Activated T-cell treated with anti-CD3 and anti-CD28 coated beads for 48 hours (primary cell): ENCODE measurements around the gene ZNF214.
"Not testable (repeated sequence)": the region's sequence is repeated elsewhere in the genome, so short reads cannot be mapped to it uniquely, and the experiment has no call there.

ENCODE experiments used
- DNase-seq: peaks from one replicate; pipeline ENCODE4 v3.0.0-alpha.2; 2020; ENCODE audit warnings: low read depth

The ZNF214 gene

GRCh38 chr11:6988506-6988905 is 31.6 kb downstream of the ZNF214 start:
- no peak for DNase-seq

DNA sequence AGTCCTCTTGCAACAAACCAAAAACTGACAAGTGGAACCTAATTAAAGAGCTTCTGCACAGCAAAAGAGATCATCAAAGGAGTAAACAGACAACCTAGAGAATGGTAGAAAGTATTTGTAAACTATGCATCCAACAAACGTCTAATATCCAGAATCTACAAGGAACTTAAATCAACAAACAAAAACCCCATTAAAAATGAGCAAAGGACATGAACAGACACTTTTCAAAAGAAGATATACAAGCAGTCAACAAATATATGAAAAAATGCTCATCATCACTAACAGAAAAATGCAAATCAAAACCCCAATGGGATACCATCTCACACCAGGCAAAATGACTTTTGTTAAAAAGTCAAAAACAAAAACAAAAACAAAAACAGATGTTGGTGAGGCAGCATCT is 33.7 kb downstream of the ZNF214 start:
- no peak for DNase-seq

DNA sequence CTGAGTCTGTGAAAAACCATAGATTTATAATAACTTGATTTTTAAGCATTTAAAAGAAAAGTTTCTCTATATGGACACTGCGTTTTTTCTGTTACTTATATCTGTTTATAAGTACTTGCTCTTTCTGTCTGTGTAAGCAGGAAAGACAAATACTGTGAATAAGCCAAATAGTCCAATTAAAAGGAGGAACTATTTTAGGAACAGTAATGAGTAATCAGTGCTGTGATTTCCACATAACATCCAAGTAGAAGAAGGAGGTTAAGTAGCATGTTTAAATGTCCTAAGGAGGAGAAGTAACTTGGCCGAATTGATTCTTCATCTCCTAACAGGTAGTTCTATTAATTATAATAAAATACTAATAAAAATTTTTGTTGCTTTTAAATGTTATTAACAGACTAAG is 40.8 kb downstream of the ZNF214 start:
- DNase-seq: no peak

- not testable (repeated sequence) for DNase-seq
These were observed 50.3 kb downstream of the ZNF214 start for GRCh38 chr11:6969854-6970253.

GRCh38 chr11:6968816-6969215 is 51.3 kb downstream of the ZNF214 start:
- no peak for DNase-seq

DNA sequence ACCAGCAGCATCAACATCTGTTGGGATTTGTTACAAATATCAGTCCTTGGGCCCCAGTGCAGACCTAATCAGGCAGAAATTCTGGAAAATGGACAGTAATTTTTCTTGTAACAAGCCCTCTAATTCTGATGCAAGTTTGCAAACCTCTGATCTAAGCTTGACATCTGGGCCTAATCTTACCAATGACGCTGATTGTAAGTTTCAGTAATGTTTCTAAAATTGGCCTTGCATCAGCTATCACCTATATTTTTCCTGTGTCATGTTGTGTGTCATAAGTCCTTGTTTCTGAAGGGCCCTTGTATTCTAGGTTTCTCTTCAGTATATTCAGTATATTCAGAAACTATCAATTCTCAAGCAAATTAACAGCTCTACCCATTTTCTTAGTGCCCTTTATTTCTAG is 57.5 kb downstream of the ZNF214 start:
- DNase-seq: no peak

DNA sequence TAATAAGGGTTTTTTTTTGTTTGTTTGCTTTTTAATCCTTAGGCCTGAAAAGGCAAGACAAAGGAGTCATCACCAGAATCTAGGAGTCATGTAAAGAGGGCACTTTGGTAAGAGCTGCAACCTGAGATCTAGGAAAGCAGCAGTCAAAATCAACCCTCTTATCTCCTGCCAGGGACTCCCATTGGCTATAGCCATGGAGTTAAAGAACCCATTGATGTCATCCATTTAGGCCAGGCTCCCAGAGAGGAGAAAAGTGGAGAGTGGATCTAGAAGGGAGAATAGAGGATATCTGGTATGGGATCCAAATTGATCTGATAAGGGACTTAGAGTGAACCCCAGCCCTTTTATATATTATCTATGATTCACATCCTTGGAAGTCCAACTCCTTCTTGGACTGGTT is 58.0 kb downstream of the ZNF214 start:
- no peak for DNase-seq

- not testable (repeated sequence) for DNase-seq
These were observed 65.9 kb downstream of the ZNF214 start for GRCh38 chr11:6954248-6954647.
